HL-60/S4 treated with phorbol 12-myristate 13-acetate at 8.2 ng/mL for 4 days and 3 days (cell line): ENCODE measurements around the gene PTPRU.
"Not testable (repeated sequence)": the region's sequence is repeated elsewhere in the genome, so short reads cannot be mapped to it uniquely, and the experiment has no call there.

Experiments
- in situ Hi-C: fragments of 300-500 bp; cut with MboI; formaldehyde crosslinking; loops from 2 replicates; pipeline ENCODE4 v1.15.0; 2022; ENCODE audit warnings: low sequenced_read_pairs

The PTPRU gene

DNA sequence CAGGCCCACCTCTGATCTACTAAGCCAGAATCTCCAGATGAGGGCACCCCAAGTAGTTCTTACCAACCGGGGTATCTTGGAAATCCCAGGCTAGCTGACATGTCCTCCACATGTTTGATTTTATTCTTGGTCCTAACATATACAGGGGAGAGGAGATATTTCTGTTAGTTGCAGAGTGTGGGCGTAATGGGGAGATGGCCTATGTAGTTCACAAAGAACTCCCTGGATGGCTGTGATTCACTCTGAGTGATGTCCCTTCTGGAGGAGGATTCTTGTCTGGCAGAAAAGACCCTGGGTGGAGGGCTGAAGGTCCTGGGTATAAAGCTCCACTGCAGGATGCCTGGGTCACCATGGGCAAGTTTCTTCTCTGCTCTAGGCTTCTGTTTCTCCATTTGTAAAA, 18.7 kb upstream of the PTPRU start:
- in situ Hi-C loops: no loop called here

- in situ Hi-C loops: no loop called here
Measured at GRCh38 chr1:29218223-29218622, 18.1 kb upstream of the PTPRU start.

DNA sequence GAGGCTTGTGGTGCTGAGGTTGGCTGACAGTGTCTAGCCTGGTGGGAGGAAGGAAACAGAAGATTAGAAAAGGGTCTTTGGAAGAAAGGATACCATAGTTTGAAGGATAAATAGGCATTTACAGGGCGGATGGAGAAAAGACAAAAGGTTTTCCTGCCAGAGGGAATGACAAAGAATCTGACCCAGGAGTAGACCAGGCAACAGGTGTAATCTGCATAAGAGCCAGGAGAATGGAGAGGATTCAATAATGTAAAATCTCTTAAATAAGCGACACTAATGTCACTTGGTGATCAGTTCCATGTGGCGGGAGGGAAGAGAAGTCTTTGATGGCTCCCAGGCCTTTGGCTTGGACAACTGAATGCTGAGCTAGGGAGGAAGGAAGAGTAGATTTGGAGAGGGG, 15.0 kb upstream of the PTPRU start:
- in situ Hi-C loops: no loop called here

DNA sequence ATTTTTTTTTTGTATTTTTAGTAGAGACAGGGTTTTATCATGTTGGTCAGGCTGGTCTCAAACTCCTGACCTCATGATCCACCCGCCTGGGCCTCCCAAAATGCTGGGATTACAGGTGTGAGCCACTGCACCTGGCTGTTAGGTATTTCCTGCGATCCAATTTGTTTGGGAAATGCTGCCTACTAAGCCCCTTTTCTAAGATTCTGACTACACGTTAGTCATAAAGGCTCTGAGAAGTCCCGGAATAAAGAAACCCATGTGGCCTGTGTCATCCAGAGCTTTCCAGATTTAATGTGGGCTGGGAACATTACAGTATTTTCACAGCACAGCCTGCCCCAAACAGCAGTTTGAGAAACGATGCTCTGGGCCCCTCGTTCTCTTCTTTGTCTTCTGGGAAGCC, 14.1 kb upstream of the PTPRU start:
- in situ Hi-C loops: not testable (repeated sequence)

GRCh38 chr1:29222686-29223085, 13.6 kb upstream of the PTPRU start:
- in situ Hi-C loops: no loop called here

DNA sequence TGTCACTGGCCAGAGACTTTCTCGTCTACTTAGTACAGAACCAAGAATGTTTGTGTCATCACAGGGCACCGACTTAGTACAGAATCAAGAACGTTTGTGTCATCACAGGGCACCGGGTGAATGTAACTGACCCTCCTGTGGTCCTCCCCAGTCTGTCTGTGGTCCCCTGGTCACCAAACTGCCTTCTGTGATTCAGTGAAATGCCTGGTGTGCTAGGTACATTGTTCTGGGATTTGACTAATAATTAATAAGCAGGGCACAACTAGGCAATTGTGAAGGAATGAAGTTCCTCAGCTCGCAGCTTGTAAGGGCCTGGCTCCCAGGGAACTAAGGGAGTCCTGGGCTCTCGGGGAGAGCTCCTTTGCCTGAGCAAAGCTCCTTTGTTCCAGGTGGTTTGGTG, 12.8 kb upstream of the PTPRU start:
- in situ Hi-C loops: no loop called here

DNA sequence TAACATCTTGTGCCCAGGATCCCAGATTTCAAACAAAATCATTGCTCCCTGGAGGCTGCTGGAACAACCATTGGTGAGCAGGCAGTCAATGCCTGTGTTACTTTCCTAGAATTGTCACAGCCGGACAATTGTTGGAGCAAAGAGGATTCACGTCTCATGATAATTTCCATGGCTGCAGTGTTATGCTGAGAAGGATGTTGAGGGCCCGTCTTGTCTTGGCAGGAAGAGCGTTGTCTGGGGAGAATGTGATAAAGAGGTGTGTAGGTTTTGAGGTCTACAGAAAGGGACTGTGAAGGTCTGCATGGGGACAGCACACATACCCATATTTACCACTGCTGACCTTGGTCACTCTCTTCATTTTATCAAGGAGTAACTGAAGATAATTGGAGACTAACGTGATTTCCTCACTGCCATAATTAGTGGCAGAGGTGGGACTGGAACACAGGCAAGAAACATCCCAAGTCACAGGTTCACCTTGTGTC, 11.9 kb upstream of the PTPRU start:
- in situ Hi-C loops: no loop called here

- in situ Hi-C loops: loop anchor here (25.0 kb wide), 1 partner anchor 1487 kb away; the partner anchor contains the start of gene MATN1
Measured at GRCh38 chr1:29225361-29225760, 11.0 kb upstream of the PTPRU start.

DNA sequence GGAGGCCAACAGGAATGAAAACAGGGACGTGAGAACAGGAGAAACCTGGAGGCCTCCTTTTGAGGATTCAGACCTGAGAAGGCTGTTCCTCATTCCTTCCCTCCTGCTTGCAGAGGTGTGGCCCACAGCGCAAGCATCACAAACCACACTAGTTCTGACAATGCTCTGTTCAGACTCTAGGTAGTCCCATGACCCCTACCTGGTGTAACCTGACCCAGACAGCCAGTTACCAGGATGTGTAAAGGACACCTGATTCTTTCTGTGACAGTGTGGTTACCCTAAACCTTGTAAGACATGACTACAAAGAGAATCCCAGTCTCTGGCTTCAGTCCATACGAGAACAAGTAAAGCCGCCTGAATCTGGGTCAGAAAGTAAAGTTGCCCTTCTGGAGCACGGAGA, 8.8 kb upstream of the PTPRU start:
- in situ Hi-C loops: loop anchor here (25.0 kb wide), 1 partner anchor 1485 kb away; the partner anchor contains the start of gene MATN1

GRCh38 chr1:29230204-29230552, 6.1 kb upstream of the PTPRU start:
- in situ Hi-C loops: loop anchor here (25.0 kb wide), 1 partner anchor 1482 kb away; the partner anchor contains the start of gene MATN1

GRCh38 chr1:29230553-29231378, 5.6 kb upstream of the PTPRU start, which contains the start of gene MECR:
Gene MECR (minus strand): TSS chr1:29230934. CDS start chr1:29230906, 28 bp downstream.
- in situ Hi-C loops: loop anchor here (25.0 kb wide), 1 partner anchor 1482 kb away; the partner anchor contains the start of gene MATN1

GRCh38 chr1:29232387-29232786, 3.9 kb upstream of the PTPRU start:
- in situ Hi-C loops: loop anchor here (25.0 kb wide), 1 partner anchor 1480 kb away; the partner anchor contains the start of gene MATN1

DNA sequence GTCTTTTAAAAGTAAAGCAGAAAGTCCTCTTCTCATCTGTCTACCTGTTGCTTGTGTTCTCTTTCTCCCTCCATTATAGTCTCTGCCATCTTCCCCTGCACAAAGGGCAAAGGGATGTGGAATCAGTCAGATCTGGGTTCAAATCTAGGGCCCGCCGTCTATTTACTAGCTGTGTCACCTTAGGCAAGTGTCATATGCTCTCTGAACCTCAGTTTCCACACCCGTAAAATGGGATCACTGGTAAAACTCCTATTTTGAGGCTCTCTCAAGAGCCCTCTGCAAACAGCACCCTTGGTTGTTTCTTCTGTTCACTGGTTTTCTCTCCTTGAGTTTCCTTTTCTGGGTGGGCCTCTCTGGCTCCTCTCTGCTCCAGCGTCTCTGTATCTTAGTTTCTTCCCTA, 2.6 kb upstream of the PTPRU start:
- in situ Hi-C loops: loop anchor here (25.0 kb wide), 1 partner anchor 1479 kb away; the partner anchor contains the start of gene MATN1

- in situ Hi-C loops: loop anchor here (25.0 kb wide), 1 partner anchor 1478 kb away; the partner anchor contains the start of gene MATN1
Measured at GRCh38 chr1:29234471-29234870, 1.9 kb upstream of the PTPRU start.

- in situ Hi-C loops: loop anchor here (25.0 kb wide), 1 partner anchor 1477 kb away; the partner anchor contains the start of gene MATN1
Measured at GRCh38 chr1:29234881-29235280, 1.4 kb upstream of the PTPRU start.

- in situ Hi-C loops: loop anchor here (25.0 kb wide), 1 partner anchor 1476 kb away; the partner anchor contains the start of gene MATN1
Measured at GRCh38 chr1:29236712-29237128, 398 bp downstream of the PTPRU start.

DNA sequence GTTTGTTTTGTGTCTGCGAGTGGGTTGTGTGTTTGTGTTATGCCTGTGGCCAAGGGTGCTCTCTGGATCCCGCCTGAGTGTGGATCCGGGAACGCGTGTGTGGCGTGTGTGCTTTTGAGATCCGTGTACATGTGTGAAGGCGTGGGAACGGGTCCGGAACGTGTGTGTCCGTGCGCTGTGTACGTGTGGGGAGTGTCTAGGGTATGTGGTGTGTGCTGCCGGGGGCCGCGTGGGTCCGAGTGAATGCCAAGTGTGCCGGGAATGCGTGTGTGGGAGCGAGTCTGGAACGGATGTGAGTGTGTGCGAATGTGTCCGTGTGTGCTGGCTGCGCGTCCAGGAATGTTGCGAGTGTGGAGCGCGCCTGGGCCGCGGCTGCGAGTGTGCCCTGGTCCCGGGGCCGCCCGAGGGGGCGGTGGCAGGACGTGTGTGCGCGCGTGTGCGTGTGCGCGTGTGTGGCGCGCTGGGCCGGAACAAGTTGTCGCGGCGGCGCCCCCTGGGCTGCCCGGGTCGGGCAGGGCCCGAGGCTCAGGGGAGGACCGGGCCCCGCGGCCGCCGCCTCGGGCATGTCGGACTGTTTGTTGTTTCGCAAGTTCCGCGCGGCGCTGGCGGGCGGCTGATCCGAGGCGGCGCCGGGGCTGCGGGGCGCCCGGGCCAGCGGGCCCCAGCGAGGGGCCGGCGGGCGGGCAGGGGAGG, 953 bp downstream of the PTPRU start:
- in situ Hi-C loops: loop anchor here (25.0 kb wide), 1 partner anchor 1475 kb away; the partner anchor contains the start of gene MATN1

DNA sequence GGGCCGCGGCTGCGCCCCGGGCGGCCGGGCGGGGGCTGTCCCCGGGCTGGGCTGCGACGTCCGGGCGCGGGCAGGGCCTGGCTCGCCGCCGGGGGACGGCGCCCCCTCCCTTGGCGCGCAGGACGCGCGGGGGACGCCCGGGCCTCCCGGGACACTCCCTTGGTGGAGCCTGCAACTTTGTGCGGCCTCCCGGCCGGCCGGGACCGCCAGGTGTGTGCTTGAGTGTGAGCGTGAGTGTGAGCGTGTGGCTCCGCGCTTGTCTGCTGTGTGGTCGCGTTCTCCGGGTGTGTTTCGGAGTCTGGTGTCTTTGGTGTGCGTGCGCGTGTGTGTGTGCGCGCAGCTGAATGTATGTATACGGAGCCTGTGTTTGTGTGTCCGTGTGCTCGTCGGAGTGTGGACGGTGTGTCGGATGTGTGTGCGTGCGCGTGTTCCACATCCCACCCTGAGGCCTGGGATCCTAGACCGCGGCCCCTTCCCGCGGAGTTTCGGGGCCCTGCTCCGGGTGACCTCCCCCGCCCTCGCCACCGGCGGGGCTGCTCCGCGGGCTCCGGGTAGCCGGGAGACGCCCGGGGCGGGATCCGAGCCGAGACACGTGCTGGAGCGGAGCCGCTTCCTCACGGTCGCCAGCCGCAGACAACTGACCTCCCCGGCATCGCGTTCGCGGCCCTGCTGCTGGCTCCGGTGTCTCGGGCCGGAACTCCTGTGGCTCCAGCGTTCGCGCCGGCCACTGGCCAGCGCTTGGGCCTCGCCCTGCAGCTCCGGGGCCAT, 1.7 kb downstream of the PTPRU start:
- in situ Hi-C loops: loop anchor here (25.0 kb wide), 1 partner anchor 1474 kb away; the partner anchor contains the start of gene MATN1

- in situ Hi-C loops: loop anchor here (25.0 kb wide), 1 partner anchor 1474 kb away; the partner anchor contains the start of gene MATN1
Measured at GRCh38 chr1:29238620-29239002, 2.3 kb downstream of the PTPRU start.

DNA sequence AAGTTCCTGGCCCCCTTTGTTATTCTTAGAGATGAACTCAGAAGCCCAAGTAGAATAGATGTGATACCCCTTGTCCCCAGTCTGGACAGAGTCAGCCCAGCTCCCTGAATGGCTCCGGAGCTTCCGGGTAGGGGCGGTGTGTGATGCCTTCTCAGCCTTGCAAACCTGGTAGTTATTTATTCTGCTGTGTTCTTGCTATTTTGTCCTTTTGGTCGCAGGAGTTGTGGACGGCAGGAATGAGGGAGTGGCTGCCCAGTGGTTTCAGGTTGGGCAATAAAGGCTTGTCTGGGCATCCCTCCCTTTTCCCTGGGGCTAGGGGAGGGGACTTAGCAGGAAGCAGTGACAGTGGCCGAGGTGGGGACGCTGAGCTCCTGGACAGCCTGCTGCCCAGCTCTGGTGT, 2.8 kb downstream of the PTPRU start:
- in situ Hi-C loops: loop anchor here (25.0 kb wide), 1 partner anchor 1473 kb away; the partner anchor contains the start of gene MATN1
